ENCODE data around the gene ENDOU. TPM values are rescaled to one million over a fixed set of nuclear protein-coding genes. Genes with fewer than 3 reads are reported as not detected.

Gene ENDOU
- total RNA-seq, 1 experiment from 2014 or later = not detected

GRCh38 chr12:47717443-47718193 is 7.7 kb downstream of the ENDOU start:
- no peaks in the 10 kb centered on the region for H3K9me3 Mint-ChIP-seq
- no peak overlapping the region for H3K4me3 Mint-ChIP-seq
- DNase-seq (ENCODE audit: low spot score) (peak; percentile 88), ATAC-seq (peak; percentile 95)
- ChIA-PET CTCF (interaction anchor here (0.6 to 8.3 kb wide), 20 partner anchors 11 to 1702 kb away, joined by 3 to 104 read pairs (median 4); partner anchors contain the start of genes RAPGEF3, RPAP3, SLC48A1 and VDR), POLR2A (no interaction called here)
- peak; percentile 74 for TF ChIP-seq CTCF (IDR thresholded peaks at IDR 0.05)
- peak; percentile 41; the same call in 1 of the 2 replicates for TF ChIP-seq FOXK1 (CRISPR knock-in tag; IDR thresholded peaks at IDR 0.05)
- TF ChIP-seq ZNF121 (CRISPR knock-in tag; IDR thresholded peaks at IDR 0.05) = no peak
- 0 out of 2 replicates have a peak, but pooled peaks have one; percentile 14 for TF ChIP-seq FOXP1 (CRISPR knock-in tag; IDR thresholded peaks at IDR 0.05; ENCODE audit: borderline replicate concordance)
- 0 out of 2 replicates have a peak, but pooled peaks have one; percentile 46 for TF ChIP-seq ETV6 (CRISPR knock-in tag; IDR thresholded peaks at IDR 0.05)
- H3K4me1 Mint-ChIP-seq = peaks cover 29% of the 10 kb centered on the region
- H3K36me3 Mint-ChIP-seq = no peaks in the 10 kb centered on the region
- peak overlapping the region; percentile 77 for H3K27ac Mint-ChIP-seq
- peaks cover 80% of the 10 kb centered on the region for H3K27me3 Mint-ChIP-seq (ENCODE audit: low read depth)

- H3K27ac Mint-ChIP-seq = no peak overlapping the region
- DNase-seq (ENCODE audit: low spot score) (no peak), ATAC-seq (no peak)
- no peaks in the 10 kb centered on the region for H3K9me3 Mint-ChIP-seq
- H3K4me1 Mint-ChIP-seq = peaks cover 29% of the 10 kb centered on the region
- no peak overlapping the region for H3K4me3 Mint-ChIP-seq
- CTCF ChIA-PET = interaction anchor here (0.6 to 8.3 kb wide), 13 partner anchors 11 to 1702 kb away, joined by 3 to 104 read pairs (median 5); partner anchors contain the start of genes RPAP3 and SLC48A1
- POLR2A ChIA-PET = no interaction called here
- no peaks in the 10 kb centered on the region for H3K36me3 Mint-ChIP-seq
- H3K27me3 Mint-ChIP-seq (ENCODE audit: low read depth) = peaks cover 77% of the 10 kb centered on the region
- no peak for TF ChIP-seq GRHL2 (CRISPR knock-in tag; IDR thresholded peaks at IDR 0.05; ENCODE audit: insufficient replicate concordance, severe bottlenecking)
- TF ChIP-seq RELA (CRISPR knock-in tag; IDR thresholded peaks at IDR 0.05; ENCODE audit: borderline replicate concordance) = no peak
- no peak for TF ChIP-seq EMX1 (CRISPR knock-in tag; IDR thresholded peaks at IDR 0.05)
- no peak for TF ChIP-seq ZBTB21 (CRISPR knock-in tag; IDR thresholded peaks at IDR 0.05; ENCODE audit: borderline replicate concordance)
- no peak for TF ChIP-seq ZNF281 (CRISPR knock-in tag; IDR thresholded peaks at IDR 0.05)
Measured at GRCh38 chr12:47717046-47717442, 8.2 kb downstream of the ENDOU start.

- Mint-ChIP-seq H3K27ac (no peak overlapping the region), H3K9me3 (no peaks in the 10 kb centered on the region), H3K27me3 (ENCODE audit: low read depth) (peaks cover 73% of the 10 kb centered on the region), H3K4me1 (peaks cover 29% of the 10 kb centered on the region), H3K4me3 (no peak overlapping the region), H3K36me3 (no peaks in the 10 kb centered on the region)
- DNase-seq (ENCODE audit: low spot score) (no peak), ATAC-seq (no peak)
- ChIA-PET POLR2A (no interaction called here), CTCF (interaction anchor here (0.6 to 8.3 kb wide), 19 partner anchors 10 to 517 kb away, joined by 3 to 104 read pairs (median 4); partner anchors contain the start of genes RAPGEF3, RPAP3 and SLC48A1)
- TF ChIP-seq GRHL2 (CRISPR knock-in tag; IDR thresholded peaks at IDR 0.05; ENCODE audit: insufficient replicate concordance, severe bottlenecking) (no peak), SMAD4 (CRISPR knock-in tag; IDR thresholded peaks at IDR 0.05) (no peak), ZNF121 (CRISPR knock-in tag; IDR thresholded peaks at IDR 0.05) (no peak), SMAD3 (CRISPR knock-in tag; IDR thresholded peaks at IDR 0.05; ENCODE audit: borderline replicate concordance) (no peak), ZNF219 (CRISPR knock-in tag; IDR thresholded peaks at IDR 0.05; ENCODE audit: borderline replicate concordance) (no peak), CTCF (IDR thresholded peaks at IDR 0.05) (no peak), ZNF281 (CRISPR knock-in tag; IDR thresholded peaks at IDR 0.05) (no peak), ESRRA (CRISPR knock-in tag; IDR thresholded peaks at IDR 0.05; ENCODE audit: borderline replicate concordance) (no peak), NR1H2 (CRISPR knock-in tag; IDR thresholded peaks at IDR 0.05) (no peak), ATF3 (CRISPR knock-in tag; conservative IDR thresholded peaks at IDR 0.05) (no peak), ZNF263 (CRISPR knock-in tag; IDR thresholded peaks at IDR 0.05; ENCODE audit: low read depth) (no peak)
Measured at GRCh38 chr12:47715877-47716548, 9.3 kb downstream of the ENDOU start.
